ENCODE data around the gene MAD2L2.
A peak's percentile ranks its signal among the peaks of the same experiment; 100 is the strongest.

MAD2L2 gene

GRCh38 chr1:11654939-11655808, 25.8 kb downstream of the MAD2L2 start:
- Histone ChIP-seq H2AFZ (ENCODE audit: low read length) (no peak overlapping the region), H3K36me3 (replicated peaks; ENCODE audit: insufficient read depth, low read length) (no peaks in the 10 kb centered on the region), H3K4me1 (ENCODE audit: low read length) (peaks cover 10% of the 10 kb centered on the region), H3K27ac (ENCODE audit: low read length) (no peak overlapping the region), H4K20me1 (ENCODE audit: insufficient read depth, low read length) (no peaks in the 10 kb centered on the region), H3K27me3 (replicated peaks; ENCODE audit: insufficient read depth, low read length) (no peaks in the 10 kb centered on the region), H3K9me3 (replicated peaks; ENCODE audit: insufficient read depth, low read length) (no peaks in the 10 kb centered on the region), H3F3A (ENCODE audit: insufficient read depth, low read length) (no peaks in the 10 kb centered on the region; the same call in 1 of the 2 replicates), H3K4me2 (ENCODE audit: low read depth, low read length) (peak overlapping the region; percentile 51), H3K9ac (ENCODE audit: low read length) (peak overlapping the region; percentile 38; the same call in 1 of the 2 replicates), H3K4me3 (ENCODE audit: low read length) (peak overlapping the region; percentile 45; the same call in 1 of the 2 replicates), H3K79me2 (ENCODE audit: low read length) (no peaks in the 10 kb centered on the region), H3K9me2 (replicated peaks; ENCODE audit: insufficient read depth, low read length) (no peaks in the 10 kb centered on the region)
- no peak for TF ChIP-seq EZH2 (optimal IDR thresholded peaks at IDR 0.05; ENCODE audit: low read depth, low read length)
- TF ChIP-seq CTCF (IDR thresholded peaks at IDR 0.05; ENCODE audit: low read length): no peak
- TF ChIP-seq EZH2phosphoT487 (IDR thresholded peaks at IDR 0.05; ENCODE audit: low read length): no peak
- DNase-seq: no peak

DNA sequence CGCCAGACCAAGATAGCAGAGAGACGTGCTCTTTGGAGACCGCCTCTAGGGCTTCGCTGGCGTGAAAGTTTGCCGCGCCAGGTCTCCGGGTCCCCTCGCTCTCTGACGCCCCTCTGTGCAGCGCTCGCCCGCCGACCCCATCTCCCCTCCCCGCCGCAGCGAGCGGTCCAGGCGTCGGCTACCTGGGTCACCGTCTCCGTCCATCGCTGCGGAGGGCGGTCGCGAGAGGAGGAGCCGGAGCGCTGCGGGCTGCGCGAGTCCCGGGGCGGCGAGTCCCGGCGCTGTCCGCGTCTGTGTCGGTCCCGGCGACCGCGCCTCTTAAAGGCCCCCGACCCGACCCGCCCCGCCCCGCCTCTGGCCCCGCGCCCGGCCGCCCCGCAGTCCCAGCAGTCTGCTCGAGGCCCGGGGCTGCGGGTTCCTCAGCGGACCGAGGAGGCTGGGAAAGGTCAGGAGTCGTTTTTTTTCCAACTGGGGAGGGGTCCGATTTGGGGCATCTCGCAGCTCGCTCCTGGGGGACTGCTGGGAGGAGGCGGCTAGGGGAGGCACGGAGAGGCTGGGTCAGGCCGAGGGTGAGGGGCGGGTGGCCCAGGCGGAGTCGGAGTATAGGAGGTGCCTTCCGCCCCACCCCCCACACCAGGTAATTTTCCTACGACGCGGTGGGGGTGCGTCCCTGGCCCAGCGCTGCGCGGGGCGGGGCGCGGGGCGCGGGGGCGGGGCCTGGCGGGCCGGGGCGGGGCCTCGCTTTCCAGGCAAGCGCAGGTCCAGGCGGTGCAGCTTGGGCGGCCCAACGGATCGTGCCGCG, 26.6 kb downstream of the MAD2L2 start, which contains the start of the genes FBXO2 and FBXO44:
Gene FBXO2 (minus strand): TSS at position 293 of the 802 bp plus-strand sequence. CDS start 89 bp downstream, at position 204.
Gene FBXO44 (plus strand): TSS at position 741 of the 802 bp plus-strand sequence. CDS start 959 bp downstream, outside the sequence.
- Histone ChIP-seq H3K9me3 (replicated peaks; ENCODE audit: insufficient read depth, low read length) (no peaks in the 10 kb centered on the region), H3K27me3 (replicated peaks; ENCODE audit: insufficient read depth, low read length) (no peaks in the 10 kb centered on the region; the same call in 1 of the 2 replicates), H2AFZ (ENCODE audit: low read length) (peak within 1 kb of the TSS; percentile 75), H3K27ac (ENCODE audit: low read length) (no peak within 1 kb of the TSS), H3K79me2 (ENCODE audit: low read length) (no peaks in the 10 kb centered on the region), H3K4me2 (ENCODE audit: low read depth, low read length) (peak within 1 kb of the TSS; percentile 82), H3K9me2 (replicated peaks; ENCODE audit: insufficient read depth, low read length) (no peaks in the 10 kb centered on the region), H4K20me1 (ENCODE audit: insufficient read depth, low read length) (no peaks in the 10 kb centered on the region), H3K36me3 (replicated peaks; ENCODE audit: insufficient read depth, low read length) (no peaks in the 10 kb centered on the region), H3K4me1 (ENCODE audit: low read length) (peaks cover 15% of the 10 kb centered on the region), H3K9ac (ENCODE audit: low read length) (peak within 1 kb of the TSS; percentile 46; the same call in 1 of the 2 replicates), H3K4me3 (ENCODE audit: low read length) (peak within 1 kb of the TSS; percentile 78), H3F3A (ENCODE audit: insufficient read depth, low read length) (no peaks in the 10 kb centered on the region; the same call in 1 of the 2 replicates)
- peak; percentile 53 for DNase-seq
- TF ChIP-seq EZH2 (optimal IDR thresholded peaks at IDR 0.05; ENCODE audit: low read depth, low read length) (no peak), EZH2phosphoT487 (IDR thresholded peaks at IDR 0.05; ENCODE audit: low read length) (no peak), CTCF (IDR thresholded peaks at IDR 0.05; ENCODE audit: low read length) (no peak)

- DNase-seq: no peak
- peak overlapping the region; percentile 18; the same call in 1 of the 2 replicates for H3K9ac ChIP-seq (ENCODE audit: low read length)
- peaks cover 15% of the 10 kb centered on the region for H3K4me1 ChIP-seq (ENCODE audit: low read length)
- H3K9me2 ChIP-seq (replicated peaks; ENCODE audit: insufficient read depth, low read length): no peaks in the 10 kb centered on the region
- TF ChIP-seq EZH2phosphoT487 (IDR thresholded peaks at IDR 0.05; ENCODE audit: low read length): no peak
- no peak for TF ChIP-seq CTCF (IDR thresholded peaks at IDR 0.05; ENCODE audit: low read length)
- no peak for TF ChIP-seq EZH2 (optimal IDR thresholded peaks at IDR 0.05; ENCODE audit: low read depth, low read length)
- no peak overlapping the region for H3K27ac ChIP-seq (ENCODE audit: low read length)
- H3K36me3 ChIP-seq (replicated peaks; ENCODE audit: insufficient read depth, low read length): no peaks in the 10 kb centered on the region
- no peaks in the 10 kb centered on the region for H3K9me3 ChIP-seq (replicated peaks; ENCODE audit: insufficient read depth, low read length)
- H3K79me2 ChIP-seq (ENCODE audit: low read length): no peaks in the 10 kb centered on the region
- H2AFZ ChIP-seq (ENCODE audit: low read length): peak overlapping the region; percentile 61; the same call in 1 of the 2 replicates
- peak overlapping the region; percentile 82 for H3K4me2 ChIP-seq (ENCODE audit: low read depth, low read length)
- H3K27me3 ChIP-seq (replicated peaks; ENCODE audit: insufficient read depth, low read length): no peaks in the 10 kb centered on the region; the same call in 1 of the 2 replicates
- no peaks in the 10 kb centered on the region for H4K20me1 ChIP-seq (ENCODE audit: insufficient read depth, low read length)
- H3F3A ChIP-seq (ENCODE audit: insufficient read depth, low read length): no peaks in the 10 kb centered on the region; the same call in 1 of the 2 replicates
- H3K4me3 ChIP-seq (ENCODE audit: low read length): peak overlapping the region; percentile 78
Observed at GRCh38 chr1:11653861-11654136, 27.1 kb downstream of the MAD2L2 start.

Measured in MM.1S (cell line).